HG02981 (cell line): ENCODE data around the gene WDR4.
"Not testable (repeated sequence)": the region's sequence is repeated elsewhere in the genome, so short reads cannot be mapped to it uniquely, and the experiment has no call there.

ENCODE experiments used
- ATAC-seq: cut with Tn5 transposase; IDR thresholded peaks from one replicate; pipeline ENCODE4 v1.9.1; 2021; ENCODE audit warnings: mild to moderate bottlenecking, moderate library complexity; ENCODE audit not compliant: unreplicated experiment

Gene WDR4

GRCh38 chr21:42820616-42821465 is 58.5 kb downstream of the WDR4 start:
- ATAC-seq, result no peak

- no peak for ATAC-seq
These were observed 59.3 kb downstream of the WDR4 start for GRCh38 chr21:42819861-42820615.

- ATAC-seq, result no peak
These were observed 61.0 kb downstream of the WDR4 start for GRCh38 chr21:42818328-42818749.

- no peak for ATAC-seq
These were observed 64.1 kb downstream of the WDR4 start for GRCh38 chr21:42815217-42815616.

- ATAC-seq, result not testable (repeated sequence)
These were observed 66.7 kb downstream of the WDR4 start for GRCh38 chr21:42812528-42813241.

- no peak for ATAC-seq
These were observed 67.4 kb downstream of the WDR4 start for GRCh38 chr21:42811960-42812359.

GRCh38 chr21:42809577-42810475 is 69.5 kb downstream of the WDR4 start:
- no peak for ATAC-seq

GRCh38 chr21:42809171-42809570 is 70.2 kb downstream of the WDR4 start:
- no peak for ATAC-seq

GRCh38 chr21:42807938-42808613 is 71.3 kb downstream of the WDR4 start:
- ATAC-seq, result no peak

- ATAC-seq, result not testable (repeated sequence)
These were observed 71.9 kb downstream of the WDR4 start for GRCh38 chr21:42807293-42807895.

GRCh38 chr21:42806509-42807140 is 72.7 kb downstream of the WDR4 start:
- no peak for ATAC-seq

GRCh38 chr21:42801616-42802015 is 77.7 kb downstream of the WDR4 start:
- not testable (repeated sequence) for ATAC-seq

GRCh38 chr21:42799948-42800347 is 79.4 kb downstream of the WDR4 start:
- ATAC-seq, result no peak

- no peak for ATAC-seq
These were observed 79.8 kb downstream of the WDR4 start for GRCh38 chr21:42799516-42799915.
